Stimulated activated CD4-positive, alpha-beta T cell treated with anti-CD3 and anti-CD28 coated beads, Interleukin-4, amount 100 ng/mL, for 48 hours (primary cell): Measurements from ENCODE around the gene TERB2.
A peak's percentile ranks its signal among the peaks of the same experiment; 100 is the strongest.
"Not testable (repeated sequence)": the region's sequence is repeated elsewhere in the genome, so short reads cannot be mapped to it uniquely, and the experiment has no call there.

ENCODE experiments used
- DNase-seq, 2 donors: peaks; one replicate each; pipeline ENCODE4 v3.0.0-alpha.2; 2020; ENCODE audit warnings: low read depth in 2 of 2

TERB2 gene

DNA sequence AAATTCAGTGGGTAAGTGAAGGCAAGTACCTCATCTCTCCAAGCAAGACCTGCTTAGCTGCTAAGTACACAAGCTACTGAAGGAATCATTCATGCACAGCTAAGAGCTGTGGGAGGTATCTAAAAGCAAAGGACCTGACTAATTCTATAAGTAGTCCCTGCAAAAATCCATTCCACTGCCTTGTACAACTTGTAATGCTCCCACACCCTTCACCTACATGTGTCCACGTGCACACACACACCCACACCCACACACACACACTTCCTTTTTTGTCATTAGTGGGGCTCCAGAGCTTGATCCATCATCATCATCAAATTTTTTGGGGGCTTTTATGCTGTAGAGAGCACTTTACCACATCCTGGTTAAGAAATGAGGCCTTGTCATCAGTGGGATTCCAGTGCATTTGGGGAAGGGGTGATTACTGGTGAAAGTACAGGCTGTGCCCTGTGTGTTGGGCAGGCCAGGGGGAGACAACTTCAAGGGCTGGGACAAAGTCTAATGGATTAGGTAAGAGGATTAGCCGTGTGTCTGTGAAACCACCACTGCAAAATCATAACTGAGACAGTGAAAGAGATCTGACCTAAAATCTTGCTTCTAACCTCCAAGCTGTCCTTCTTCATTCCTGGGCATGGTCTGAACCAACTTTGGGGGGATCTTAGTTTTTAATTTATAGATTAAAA lies 47.4 kb downstream of the TERB2 start:
- DNase-seq: not testable (repeated sequence)

DNA sequence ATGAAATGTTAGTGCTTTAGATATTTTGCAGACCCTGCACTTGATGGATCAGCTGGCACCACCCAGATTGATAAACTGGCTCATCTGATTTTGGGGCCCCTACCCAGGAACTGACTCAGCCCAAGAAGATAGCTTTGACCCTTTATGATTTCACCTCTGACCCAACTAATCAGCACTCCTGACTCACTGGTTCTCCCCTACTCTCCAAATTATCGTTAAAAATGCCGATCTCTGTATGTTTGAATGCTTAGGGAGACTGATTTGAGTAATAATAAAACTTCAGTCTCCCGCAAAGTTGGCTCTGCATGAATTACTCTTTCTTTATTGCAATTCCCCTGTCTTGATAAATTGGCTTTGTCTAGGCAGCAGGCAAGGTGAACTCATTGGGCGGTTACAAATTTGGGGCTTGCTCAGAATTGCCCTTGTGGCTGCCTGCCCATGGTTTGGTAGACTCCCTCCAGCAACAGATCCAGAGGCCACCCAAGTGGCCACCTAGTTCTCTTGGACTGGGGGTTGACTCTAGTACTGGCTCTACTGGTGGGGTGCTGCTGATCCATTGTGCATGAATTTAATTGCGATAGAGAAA lies 48.2 kb downstream of the TERB2 start:
- DNase-seq: not testable (repeated sequence)

DNA sequence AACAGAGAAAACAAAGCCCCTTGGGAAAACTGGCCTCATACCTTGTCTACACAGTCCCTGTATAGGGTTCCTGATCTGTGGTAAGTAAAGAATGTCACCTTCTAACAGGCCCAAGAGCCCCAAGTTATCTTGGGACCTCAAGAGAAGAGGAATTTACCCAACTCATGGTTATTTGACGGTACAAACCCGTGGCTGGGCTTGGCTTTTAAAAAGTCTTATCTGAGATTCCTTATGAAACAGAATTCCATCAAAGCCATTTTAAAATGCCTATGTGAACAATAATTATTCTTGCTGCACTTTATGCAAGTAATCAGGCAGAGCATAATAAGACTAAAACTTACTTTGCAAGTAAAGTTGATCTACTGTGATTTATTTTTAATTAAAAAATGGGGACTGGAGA lies 52.6 kb downstream of the TERB2 start:
- DNase-seq: no peak

DNA sequence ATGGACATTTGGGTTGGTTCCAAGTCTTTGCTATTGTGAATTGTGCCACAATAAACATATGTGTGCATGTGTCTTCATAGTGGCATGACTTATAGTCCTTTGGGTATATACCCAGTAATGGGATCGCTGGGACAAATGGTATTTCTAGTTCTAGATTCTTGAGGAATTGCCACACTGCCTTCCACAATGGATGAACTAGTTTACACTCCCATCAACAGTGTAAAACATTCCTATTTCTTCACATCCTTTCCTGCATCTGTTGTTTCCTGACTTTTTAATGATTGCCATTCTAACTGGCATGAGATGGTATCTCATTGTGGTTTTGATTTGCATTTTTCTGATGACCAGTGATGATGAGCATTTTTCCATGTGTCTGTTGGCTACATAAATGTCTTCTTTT lies 58.6 kb downstream of the TERB2 start:
- DNase-seq: not testable (repeated sequence)

DNA sequence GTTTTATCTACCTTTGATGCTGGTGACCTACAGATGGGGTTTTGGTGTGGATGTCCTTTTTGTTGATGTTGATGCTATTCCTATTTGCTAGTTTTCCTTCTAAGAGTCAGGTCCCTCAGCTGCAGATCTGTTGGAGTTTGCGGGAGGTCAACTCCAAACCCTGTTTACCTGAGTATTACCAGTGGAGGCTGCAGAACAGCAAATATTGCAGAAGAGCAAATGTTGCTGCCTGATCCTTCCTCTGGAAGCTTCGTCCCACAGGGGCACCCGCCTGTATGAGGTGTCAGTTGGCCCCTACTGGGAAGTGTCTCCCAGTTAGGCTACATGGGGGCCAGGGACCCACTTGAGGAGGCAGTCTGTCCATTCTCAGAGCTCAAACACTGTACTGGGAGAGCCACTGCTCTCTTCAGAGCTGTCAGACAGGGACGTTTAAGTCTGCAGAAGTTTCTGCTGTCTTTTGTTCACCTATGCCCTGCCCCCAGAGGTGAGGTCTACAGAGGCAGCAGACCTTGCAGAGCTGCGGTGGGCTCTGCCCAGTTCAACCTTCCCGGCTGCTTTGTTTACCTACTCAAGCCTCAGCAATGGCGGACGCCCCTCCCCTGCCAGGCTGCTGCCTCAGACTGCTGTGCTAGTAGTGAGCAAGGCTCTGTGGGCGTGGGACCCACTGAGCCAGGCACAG lies 63.9 kb downstream of the TERB2 start:
- not testable (repeated sequence) for DNase-seq

DNA sequence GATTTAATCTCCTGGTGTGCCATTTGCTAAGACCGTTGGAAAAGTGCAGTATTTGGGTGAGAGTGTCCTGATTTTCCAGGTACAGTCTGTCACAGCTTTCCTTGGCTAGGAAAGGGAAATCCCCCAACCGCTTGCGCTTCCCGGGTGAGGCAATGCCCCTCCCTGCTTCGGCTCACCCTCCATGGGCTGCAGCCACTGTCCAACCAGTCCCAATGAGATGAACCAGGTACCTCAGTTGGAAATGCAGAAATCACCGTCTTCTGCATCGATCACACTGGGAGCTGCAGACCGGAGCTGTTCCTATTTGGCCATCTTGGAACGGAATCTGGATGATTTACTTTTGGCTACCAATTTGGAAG lies 64.4 kb downstream of the TERB2 start:
- DNase-seq: not testable (repeated sequence)

DNA sequence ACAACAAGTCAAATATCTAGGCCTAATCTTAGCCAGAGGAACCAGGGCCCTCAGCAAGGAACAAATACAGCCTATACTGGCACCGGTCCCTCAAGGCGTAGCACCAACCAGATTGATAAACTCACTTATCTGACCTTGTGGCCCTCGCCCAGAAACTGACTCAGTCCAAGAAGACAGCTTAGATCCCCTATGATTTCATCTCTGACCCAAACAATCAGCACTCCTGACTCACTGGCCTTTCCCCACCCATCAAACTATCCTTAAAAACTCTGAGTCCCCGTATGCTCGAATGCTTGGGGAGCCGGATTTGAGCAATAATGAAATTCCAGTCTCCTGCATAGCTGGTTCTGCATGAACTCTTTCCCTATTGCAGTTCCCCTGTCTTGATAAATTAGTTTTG lies 64.9 kb downstream of the TERB2 start:
- DNase-seq: no peak

DNA sequence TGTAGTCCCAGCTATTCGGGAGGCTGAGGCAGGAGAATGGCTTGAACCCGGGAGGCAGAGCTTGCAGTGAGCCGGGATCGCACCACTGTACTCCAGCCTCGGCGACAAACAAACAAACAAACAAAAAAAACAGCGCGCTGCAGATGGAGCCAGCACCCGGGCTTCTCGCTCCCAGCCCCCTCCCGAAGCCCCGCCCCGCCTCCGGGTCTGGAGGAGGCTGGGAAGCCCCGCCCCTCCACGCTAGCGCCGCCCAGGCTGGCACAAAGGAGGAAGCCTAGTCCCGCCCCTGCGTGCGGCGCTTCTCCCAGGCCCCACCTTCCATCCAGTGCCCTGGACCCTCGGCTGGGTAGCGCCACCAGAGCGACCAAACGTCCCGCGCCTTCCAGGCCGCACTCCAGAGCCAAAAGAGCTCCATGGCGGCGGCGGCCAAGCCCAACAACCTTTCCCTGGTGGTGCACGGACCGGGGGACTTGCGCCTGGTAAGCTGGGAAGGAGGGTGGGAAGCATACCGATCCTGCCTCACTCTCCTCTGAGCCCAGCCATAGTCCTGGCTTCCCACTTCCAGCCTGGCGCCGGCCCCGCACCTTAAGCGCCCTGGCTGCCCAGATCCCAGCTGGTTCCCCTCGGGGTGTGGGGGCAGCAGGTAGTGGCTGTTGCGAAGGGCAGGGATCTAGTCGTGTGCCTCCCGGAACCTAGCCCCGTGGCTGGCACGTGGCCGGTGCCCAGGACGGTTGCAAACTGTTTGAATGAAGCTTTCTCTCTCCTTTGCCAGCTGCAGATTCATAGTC lies 66.6 kb downstream of the TERB2 start, which contains the start of gene SORD:
Gene SORD, plus strand, starts transcription at position 325 of the 788 bp plus-strand sequence. Its CDS starts 89 bp downstream, at position 414.
- peak; percentile 92 to 94 for DNase-seq

DNA sequence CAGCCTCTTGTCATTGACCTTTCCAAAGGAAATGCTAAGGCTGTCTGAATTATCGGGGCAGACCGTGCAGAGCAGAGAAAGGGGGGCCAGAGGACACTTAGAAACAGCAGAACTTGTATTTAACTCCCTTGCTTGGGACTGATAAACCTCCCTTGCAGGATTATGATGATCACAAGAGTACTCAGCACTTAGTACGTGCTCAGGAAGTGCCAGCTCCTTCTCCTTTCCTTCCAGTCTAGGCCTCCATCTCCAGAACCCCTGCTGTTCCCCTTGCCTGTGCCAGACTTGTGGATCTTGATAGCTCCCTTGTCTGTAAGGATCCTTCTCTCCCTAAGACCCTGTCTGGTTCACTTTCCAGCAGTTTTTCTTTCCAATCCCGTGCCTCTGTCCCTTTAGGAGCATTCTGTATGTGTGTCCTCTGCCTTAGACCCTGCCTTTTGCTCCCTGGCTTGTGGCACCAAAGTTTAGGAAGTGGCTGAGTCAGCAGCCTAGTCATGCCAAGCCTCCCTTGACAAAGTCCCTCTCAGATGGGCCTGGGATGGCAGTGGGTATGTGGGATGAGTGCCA lies 67.3 kb downstream of the TERB2 start:
- DNase-seq: no peak

DNA sequence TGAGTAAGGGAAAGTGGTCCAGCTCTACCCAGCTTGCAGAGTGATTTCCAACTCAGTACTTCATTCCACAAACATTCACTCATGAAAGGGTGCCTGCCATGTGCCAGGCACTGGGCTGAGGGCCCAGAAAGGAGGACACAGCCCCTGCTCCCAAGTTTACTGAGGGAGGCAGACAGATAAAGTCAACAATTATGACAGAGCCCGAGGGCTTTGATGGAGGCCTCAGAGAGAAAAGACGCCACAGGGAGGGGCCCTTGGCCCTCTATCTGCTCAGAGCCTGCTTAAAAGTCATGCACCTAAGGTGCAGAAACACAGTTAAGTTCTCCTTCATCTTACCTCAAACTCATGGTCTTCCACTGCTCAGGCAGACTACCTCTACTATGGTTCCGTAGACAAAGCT lies 68.2 kb downstream of the TERB2 start:
- DNase-seq: not testable (repeated sequence)

DNA sequence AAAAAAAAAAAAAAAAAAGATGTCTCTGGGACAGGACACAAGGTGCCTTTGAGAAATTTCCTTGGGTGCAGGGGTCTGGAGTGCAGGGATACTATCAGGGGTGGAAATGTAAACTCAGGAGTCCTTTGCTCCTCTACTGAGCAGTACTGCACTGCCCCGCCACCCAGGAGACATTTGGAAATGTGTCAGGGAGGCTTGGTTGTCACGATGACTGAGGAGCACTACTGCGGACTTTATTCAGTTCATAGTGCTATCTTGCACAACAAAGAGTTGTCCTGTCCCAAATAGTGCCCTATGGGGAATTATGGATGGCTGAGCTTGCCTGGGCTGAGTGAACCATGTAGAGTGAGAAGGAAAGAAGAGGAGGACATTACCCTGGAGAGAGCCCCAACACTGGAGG lies 69.1 kb downstream of the TERB2 start:
- DNase-seq: not testable (repeated sequence)

DNA sequence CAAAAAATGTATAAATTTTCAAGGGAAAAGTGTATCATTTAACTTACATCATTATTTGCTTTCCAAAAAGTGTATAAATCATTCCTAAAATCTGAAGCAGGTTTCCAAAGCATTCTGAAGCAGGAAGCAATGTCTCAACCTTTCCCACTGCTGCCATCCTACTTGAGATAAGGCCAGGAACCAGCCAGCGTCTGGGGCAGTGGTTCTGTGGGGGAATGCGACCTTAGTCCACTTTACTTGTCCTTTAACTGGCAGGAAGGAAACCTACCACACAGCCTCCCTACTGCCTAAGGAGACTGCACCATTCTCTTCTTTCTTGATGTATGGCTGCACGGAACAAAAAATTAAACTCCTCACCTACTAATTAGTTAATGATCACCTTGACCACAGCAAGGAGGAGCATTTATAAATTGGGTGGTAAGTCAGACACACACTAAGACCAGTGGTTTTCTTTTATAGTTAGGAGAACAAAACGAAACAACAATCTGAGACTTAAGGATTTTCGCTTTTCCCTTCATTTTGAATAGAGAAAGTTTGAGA lies 70.2 kb downstream of the TERB2 start:
- DNase-seq: no peak

DNA sequence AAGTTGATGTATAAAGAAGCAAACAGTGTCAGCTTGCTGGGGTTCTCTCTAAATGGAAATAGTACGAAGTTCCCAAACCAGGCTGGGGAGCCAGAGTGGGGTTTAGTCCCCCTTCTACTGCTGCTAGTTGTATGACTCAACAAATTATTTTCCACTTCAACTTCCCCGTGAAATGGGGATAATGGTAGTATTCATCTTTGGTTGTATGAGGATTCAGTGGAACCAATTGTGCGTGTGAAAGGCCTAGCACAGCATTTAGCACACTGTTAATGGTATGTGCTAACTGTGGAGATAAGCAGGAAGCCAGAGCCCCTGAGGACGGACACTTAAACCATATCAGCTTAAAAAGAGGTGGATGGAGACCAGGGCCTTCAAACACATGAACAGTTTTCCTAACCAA lies 70.7 kb downstream of the TERB2 start:
- DNase-seq: no peak
